ENCODE measurements around the gene CHPF2. TPM values are rescaled to one million over a fixed set of nuclear protein-coding genes. Genes with fewer than 3 reads are reported as not detected.

Gene CHPF2
- total RNA-seq, 4 donors from 2014 or later: 34.5 to 58.5 (median 40.2) TPM

DNA sequence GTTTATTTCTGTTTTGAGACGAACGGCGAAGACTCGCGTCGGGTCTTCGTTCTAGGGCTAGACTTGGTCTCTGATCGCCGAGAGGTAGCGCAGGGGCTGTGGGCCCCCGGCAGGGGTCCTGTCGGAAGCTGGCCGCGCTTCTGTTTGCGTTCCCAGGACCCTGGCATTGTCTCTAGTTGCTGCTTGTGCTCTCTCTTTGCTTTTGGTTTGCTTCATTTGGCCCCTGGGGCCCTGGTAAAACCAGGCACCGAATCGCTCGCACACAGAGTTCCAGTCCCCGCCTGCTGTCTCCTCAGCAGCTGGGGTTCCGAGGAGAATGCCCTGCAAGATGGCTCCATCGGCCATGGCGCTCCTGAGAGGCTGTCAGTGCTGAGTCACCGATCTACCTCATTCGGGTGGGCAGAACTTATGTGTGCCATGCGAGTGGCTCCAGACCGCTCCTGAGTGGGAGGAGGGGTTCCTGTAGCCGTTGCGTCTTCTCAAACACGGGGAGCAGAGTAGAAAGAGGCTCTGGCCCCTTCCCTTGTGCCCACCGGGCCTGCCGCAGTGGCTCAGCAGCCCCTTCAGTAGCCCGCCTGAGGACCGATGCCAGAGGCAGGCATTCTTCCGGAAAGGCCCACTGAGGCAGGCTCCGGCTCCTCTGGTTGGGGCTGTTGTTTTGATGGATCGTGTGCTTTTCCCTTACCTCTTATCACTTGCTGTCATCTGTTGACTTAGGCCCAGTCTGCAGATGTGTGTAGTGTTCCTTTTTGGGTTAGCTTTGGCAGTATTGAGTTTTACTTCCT lies 826 bp downstream of the CHPF2 start:
- 7% methylated on average over 20 to 36 of the region's 36 CpGs for whole genome bisulfite sequencing, 2 donors
- Histone ChIP-seq H3K9me3 (no peaks in the 10 kb centered on the region), H3K4me1 (peaks cover 0 to 38% (median 19%) of the 10 kb centered on the region in 4 donors), H3K36me3 (peaks cover 0 to 35% (median 10%) of the 10 kb centered on the region in 3 donors), H3K27me3 (no peaks in the 10 kb centered on the region), H3K27ac (peak overlapping the region in 3 of 4 donors; percentile 84 to 86 (median 85)), H3K4me3 (peak overlapping the region; percentile 57 to 99 (median 92))
- DNase-seq (ENCODE audit: low spot score in 2 of 2): no peak
- TF ChIP-seq, protein P1, sequence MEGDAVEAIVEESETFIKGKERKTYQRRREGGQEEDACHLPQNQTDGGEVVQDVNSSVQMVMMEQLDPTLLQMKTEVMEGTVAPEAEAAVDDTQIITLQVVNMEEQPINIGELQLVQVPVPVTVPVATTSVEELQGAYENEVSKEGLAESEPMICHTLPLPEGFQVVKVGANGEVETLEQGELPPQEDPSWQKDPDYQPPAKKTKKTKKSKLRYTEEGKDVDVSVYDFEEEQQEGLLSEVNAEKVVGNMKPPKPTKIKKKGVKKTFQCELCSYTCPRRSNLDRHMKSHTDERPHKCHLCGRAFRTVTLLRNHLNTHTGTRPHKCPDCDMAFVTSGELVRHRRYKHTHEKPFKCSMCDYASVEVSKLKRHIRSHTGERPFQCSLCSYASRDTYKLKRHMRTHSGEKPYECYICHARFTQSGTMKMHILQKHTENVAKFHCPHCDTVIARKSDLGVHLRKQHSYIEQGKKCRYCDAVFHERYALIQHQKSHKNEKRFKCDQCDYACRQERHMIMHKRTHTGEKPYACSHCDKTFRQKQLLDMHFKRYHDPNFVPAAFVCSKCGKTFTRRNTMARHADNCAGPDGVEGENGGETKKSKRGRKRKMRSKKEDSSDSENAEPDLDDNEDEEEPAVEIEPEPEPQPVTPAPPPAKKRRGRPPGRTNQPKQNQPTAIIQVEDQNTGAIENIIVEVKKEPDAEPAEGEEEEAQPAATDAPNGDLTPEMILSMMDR (IDR thresholded peaks at IDR 0.05): no peak
- TF ChIP-seq POLR2A (IDR thresholded peaks at IDR 0.05) (no peak), EP300 (IDR thresholded peaks at IDR 0.05) (no peak)

DNA sequence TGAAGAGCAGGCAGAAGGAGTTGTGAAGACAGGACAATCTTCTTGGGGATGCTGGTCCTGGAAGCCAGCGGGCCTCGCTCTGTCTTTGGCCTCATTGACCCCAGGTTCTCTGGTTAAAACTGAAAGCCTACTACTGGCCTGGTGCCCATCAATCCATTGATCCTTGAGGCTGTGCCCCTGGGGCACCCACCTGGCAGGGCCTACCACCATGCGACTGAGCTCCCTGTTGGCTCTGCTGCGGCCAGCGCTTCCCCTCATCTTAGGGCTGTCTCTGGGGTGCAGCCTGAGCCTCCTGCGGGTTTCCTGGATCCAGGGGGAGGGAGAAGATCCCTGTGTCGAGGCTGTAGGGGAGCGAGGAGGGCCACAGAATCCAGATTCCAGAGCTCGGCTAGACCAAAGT lies 1.5 kb downstream of the CHPF2 start:
- no peaks in the 10 kb centered on the region for H3K9me3 ChIP-seq
- H3K4me3 ChIP-seq: peak overlapping the region in 1 of 4 donors; percentile 86
- H3K27me3 ChIP-seq: no peaks in the 10 kb centered on the region
- peaks cover 0 to 42% (median 10%) of the 10 kb centered on the region in 3 donors for H3K36me3 ChIP-seq
- peaks cover 0 to 36% (median 19%) of the 10 kb centered on the region in 4 donors for H3K4me1 ChIP-seq
- TF ChIP-seq POLR2A (IDR thresholded peaks at IDR 0.05): no peak
- no peak for TF ChIP-seq EP300 (IDR thresholded peaks at IDR 0.05)
- TF ChIP-seq, protein P1 (IDR thresholded peaks at IDR 0.05): no peak
- 63 to 71% methylated on average over 5 to 8 of the region's 9 CpGs for WGBS, 2 donors
- peak overlapping the region in 2 of 4 donors; percentile 84 to 85 for H3K27ac ChIP-seq
- no peak for DNase-seq (ENCODE audit: low spot score in 2 of 2)

- Histone ChIP-seq H3K4me1 (peaks cover 0 to 36% (median 19%) of the 10 kb centered on the region in 4 donors), H3K9me3 (no peaks in the 10 kb centered on the region), H3K27me3 (no peaks in the 10 kb centered on the region), H3K27ac (no peak overlapping the region), H3K4me3 (no peak overlapping the region), H3K36me3 (peaks cover 0 to 56% (median 13%) of the 10 kb centered on the region in 3 donors)
- no peak for DNase-seq (ENCODE audit: low spot score in 2 of 2)
- 88 to 92% methylated on average over 18 to 28 of the region's 28 CpGs for WGBS, 2 donors
- TF ChIP-seq POLR2A (IDR thresholded peaks at IDR 0.05) (no peak), EP300 (IDR thresholded peaks at IDR 0.05) (no peak)
These were observed 3.0 kb downstream of the CHPF2 start for GRCh38 chr7:151235091-151235787.

DNA sequence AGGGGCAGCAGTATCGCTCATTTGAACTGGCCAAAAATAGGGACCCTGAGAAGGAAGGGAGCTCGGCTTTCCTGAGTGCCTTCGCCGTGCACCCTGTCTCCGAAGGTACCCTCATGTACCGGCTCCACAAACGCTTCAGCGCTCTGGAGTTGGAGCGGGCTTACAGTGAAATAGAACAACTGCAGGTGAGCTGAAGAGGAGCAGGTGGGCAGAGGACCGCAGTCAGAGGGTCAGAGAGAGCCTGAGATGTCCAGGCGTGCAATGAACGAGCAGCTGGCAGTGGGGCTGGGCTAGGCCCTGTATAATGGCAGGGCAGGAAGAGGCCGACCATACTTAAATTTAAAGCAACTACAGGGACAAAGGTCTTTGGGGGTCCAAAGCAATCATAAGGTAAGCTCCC lies 4.1 kb downstream of the CHPF2 start:
- no peaks in the 10 kb centered on the region for H3K27me3 ChIP-seq
- no peaks in the 10 kb centered on the region for H3K9me3 ChIP-seq
- TF ChIP-seq EP300 (IDR thresholded peaks at IDR 0.05) (no peak), POLR2A (IDR thresholded peaks at IDR 0.05) (no peak)
- TF ChIP-seq, protein P1 (IDR thresholded peaks at IDR 0.05): no peak
- DNase-seq (ENCODE audit: low spot score in 2 of 2): no peak
- H3K27ac ChIP-seq: no peak overlapping the region
- 85 to 87% methylated on average over 13 of the region's 13 CpGs for WGBS, 2 donors
- no peak overlapping the region for H3K4me3 ChIP-seq
- peaks cover 0 to 68% (median 13%) of the 10 kb centered on the region in 3 donors for H3K36me3 ChIP-seq
- peaks cover 0 to 35% (median 19%) of the 10 kb centered on the region in 4 donors for H3K4me1 ChIP-seq

- DNase-seq (ENCODE audit: low spot score in 2 of 2): no peak
- H3K9me3 ChIP-seq: no peaks in the 10 kb centered on the region
- H3K27me3 ChIP-seq: no peaks in the 10 kb centered on the region
- H3K27ac ChIP-seq: no peak overlapping the region
- H3K4me1 ChIP-seq: peaks cover 0 to 29% (median 13%) of the 10 kb centered on the region in 4 donors
- TF ChIP-seq POLR2A (IDR thresholded peaks at IDR 0.05): no peak
- TF ChIP-seq EP300 (IDR thresholded peaks at IDR 0.05): no peak
- TF ChIP-seq, protein P1 (IDR thresholded peaks at IDR 0.05): no peak
- H3K4me3 ChIP-seq: no peak overlapping the region
- H3K36me3 ChIP-seq: peaks cover 0 to 79% (median 13%) of the 10 kb centered on the region in 3 donors
- 82 to 86% methylated on average over 9 to 42 of the region's 44 CpGs for WGBS, 2 donors
These were observed 5.2 kb downstream of the CHPF2 start for GRCh38 chr7:151237244-151238189.

Data from tibial nerve (tissue), 4 donors.